ENCODE results near the gene CLCN7. TPM values are rescaled to one million over a fixed set of nuclear protein-coding genes. Genes with fewer than 3 reads are reported as not detected.

The CLCN7 gene
- total and polyA plus RNA-seq, 4 donors, result 43.8 to 75.6 (median 58.1) TPM

GRCh38 chr16:1466054-1466453 is 8.8 kb downstream of the CLCN7 start:
- no peaks in the 10 kb centered on the region for H3K9me3 ChIP-seq (ENCODE audit: control insufficient read depth, insufficient read depth, low read length)
- H3K4me3 ChIP-seq (ENCODE audit: low read depth, low read length), result no peak overlapping the region
- DNase-seq (ENCODE audit: low read depth in 4 of 6, low spot score in 6 of 6), result no peak
- H3K36me3 ChIP-seq (ENCODE audit: control insufficient read depth, insufficient read depth, low read length), result peaks cover 61% of the 10 kb centered on the region
- no peak overlapping the region for H3K27ac ChIP-seq (ENCODE audit: low read depth, low read length)
- no peaks in the 10 kb centered on the region for H3K27me3 ChIP-seq (ENCODE audit: control insufficient read depth, insufficient read depth, low read length)
- H3K4me1 ChIP-seq (ENCODE audit: control insufficient read depth, insufficient read depth, low read length), result peaks cover 10% of the 10 kb centered on the region
- 88% methylated on average over 22 of the region's 24 CpGs for WGBS (ENCODE audit: insufficient coverage)

GRCh38 chr16:1465567-1465915 is 9.3 kb downstream of the CLCN7 start:
- DNase-seq (ENCODE audit: low read depth in 4 of 6, low spot score in 6 of 6), result no peak
- Histone ChIP-seq H3K4me1 (ENCODE audit: control insufficient read depth, insufficient read depth, low read length) (peaks cover 7% of the 10 kb centered on the region), H3K4me3 (ENCODE audit: low read depth, low read length) (no peak overlapping the region), H3K27ac (ENCODE audit: low read depth, low read length) (no peak overlapping the region), H3K36me3 (ENCODE audit: control insufficient read depth, insufficient read depth, low read length) (peaks cover 61% of the 10 kb centered on the region), H3K27me3 (ENCODE audit: control insufficient read depth, insufficient read depth, low read length) (no peaks in the 10 kb centered on the region), H3K9me3 (ENCODE audit: control insufficient read depth, insufficient read depth, low read length) (no peaks in the 10 kb centered on the region)
- WGBS (ENCODE audit: insufficient coverage), result 92% methylated on average over 13 of the region's 13 CpGs

- Histone ChIP-seq H3K27ac (ENCODE audit: low read depth, low read length) (no peak overlapping the region), H3K36me3 (ENCODE audit: control insufficient read depth, insufficient read depth, low read length) (peaks cover 64% of the 10 kb centered on the region), H3K9me3 (ENCODE audit: control insufficient read depth, insufficient read depth, low read length) (no peaks in the 10 kb centered on the region), H3K4me1 (ENCODE audit: control insufficient read depth, insufficient read depth, low read length) (peaks cover 7% of the 10 kb centered on the region), H3K27me3 (ENCODE audit: control insufficient read depth, insufficient read depth, low read length) (no peaks in the 10 kb centered on the region), H3K4me3 (ENCODE audit: low read depth, low read length) (no peak overlapping the region)
- no peak for DNase-seq (ENCODE audit: low read depth in 4 of 6, low spot score in 6 of 6)
- 92% methylated on average over 32 of the region's 33 CpGs for WGBS (ENCODE audit: insufficient coverage)
Measured at GRCh38 chr16:1464894-1465566, 9.8 kb downstream of the CLCN7 start.

- H3K4me1 ChIP-seq (ENCODE audit: control insufficient read depth, insufficient read depth, low read length), result peaks cover 7% of the 10 kb centered on the region
- H3K36me3 ChIP-seq (ENCODE audit: control insufficient read depth, insufficient read depth, low read length), result peaks cover 67% of the 10 kb centered on the region
- 93% methylated on average over 39 of the region's 41 CpGs for WGBS (ENCODE audit: insufficient coverage)
- no peaks in the 10 kb centered on the region for H3K9me3 ChIP-seq (ENCODE audit: control insufficient read depth, insufficient read depth, low read length)
- H3K27me3 ChIP-seq (ENCODE audit: control insufficient read depth, insufficient read depth, low read length), result no peaks in the 10 kb centered on the region
- no peak for DNase-seq (ENCODE audit: low read depth in 4 of 6, low spot score in 6 of 6)
- no peak overlapping the region for H3K4me3 ChIP-seq (ENCODE audit: low read depth, low read length)
- H3K27ac ChIP-seq (ENCODE audit: low read depth, low read length), result no peak overlapping the region
Measured at GRCh38 chr16:1464196-1464893, 10.5 kb downstream of the CLCN7 start.

GRCh38 chr16:1461146-1461545 is 13.7 kb downstream of the CLCN7 start:
- DNase-seq (ENCODE audit: low read depth in 4 of 6, low spot score in 6 of 6), result no peak
- Histone ChIP-seq H3K9me3 (ENCODE audit: control insufficient read depth, insufficient read depth, low read length) (no peaks in the 10 kb centered on the region), H3K36me3 (ENCODE audit: control insufficient read depth, insufficient read depth, low read length) (peaks cover 82% of the 10 kb centered on the region), H3K4me3 (ENCODE audit: low read depth, low read length) (no peak overlapping the region), H3K27ac (ENCODE audit: low read depth, low read length) (no peak overlapping the region), H3K27me3 (ENCODE audit: control insufficient read depth, insufficient read depth, low read length) (no peaks in the 10 kb centered on the region), H3K4me1 (ENCODE audit: control insufficient read depth, insufficient read depth, low read length) (no peaks in the 10 kb centered on the region)
- 86% methylated on average over 18 of the region's 24 CpGs for WGBS (ENCODE audit: insufficient coverage)

GRCh38 chr16:1460602-1461138 is 14.2 kb downstream of the CLCN7 start:
- 93% methylated on average over 30 of the region's 30 CpGs for WGBS (ENCODE audit: insufficient coverage)
- no peak overlapping the region for H3K27ac ChIP-seq (ENCODE audit: low read depth, low read length)
- H3K4me3 ChIP-seq (ENCODE audit: low read depth, low read length), result no peak overlapping the region
- H3K4me1 ChIP-seq (ENCODE audit: control insufficient read depth, insufficient read depth, low read length), result no peaks in the 10 kb centered on the region
- no peaks in the 10 kb centered on the region for H3K27me3 ChIP-seq (ENCODE audit: control insufficient read depth, insufficient read depth, low read length)
- H3K36me3 ChIP-seq (ENCODE audit: control insufficient read depth, insufficient read depth, low read length), result peaks cover 82% of the 10 kb centered on the region
- no peaks in the 10 kb centered on the region for H3K9me3 ChIP-seq (ENCODE audit: control insufficient read depth, insufficient read depth, low read length)
- DNase-seq (ENCODE audit: low read depth in 4 of 6, low spot score in 6 of 6), result no peak

- Histone ChIP-seq H3K27me3 (ENCODE audit: control insufficient read depth, insufficient read depth, low read length) (no peaks in the 10 kb centered on the region), H3K36me3 (ENCODE audit: control insufficient read depth, insufficient read depth, low read length) (peaks cover 82% of the 10 kb centered on the region), H3K9me3 (ENCODE audit: control insufficient read depth, insufficient read depth, low read length) (no peaks in the 10 kb centered on the region), H3K27ac (ENCODE audit: low read depth, low read length) (no peak overlapping the region), H3K4me1 (ENCODE audit: control insufficient read depth, insufficient read depth, low read length) (no peaks in the 10 kb centered on the region), H3K4me3 (ENCODE audit: low read depth, low read length) (no peak overlapping the region)
- WGBS (ENCODE audit: insufficient coverage), result 82% methylated on average over 7 of the region's 10 CpGs
- DNase-seq (ENCODE audit: low read depth in 4 of 6, low spot score in 6 of 6), result no peak
Measured at GRCh38 chr16:1459967-1460366, 14.9 kb downstream of the CLCN7 start.

- Histone ChIP-seq H3K27ac (ENCODE audit: low read depth, low read length) (no peak overlapping the region), H3K9me3 (ENCODE audit: control insufficient read depth, insufficient read depth, low read length) (no peaks in the 10 kb centered on the region), H3K36me3 (ENCODE audit: control insufficient read depth, insufficient read depth, low read length) (peaks cover 83% of the 10 kb centered on the region), H3K27me3 (ENCODE audit: control insufficient read depth, insufficient read depth, low read length) (no peaks in the 10 kb centered on the region), H3K4me1 (ENCODE audit: control insufficient read depth, insufficient read depth, low read length) (no peaks in the 10 kb centered on the region), H3K4me3 (ENCODE audit: low read depth, low read length) (no peak overlapping the region)
- 86% methylated on average over 14 of the region's 14 CpGs for WGBS (ENCODE audit: insufficient coverage)
- no peak for DNase-seq (ENCODE audit: low read depth in 4 of 6, low spot score in 6 of 6)
Measured at GRCh38 chr16:1458977-1459341, 15.9 kb downstream of the CLCN7 start.

- WGBS (ENCODE audit: insufficient coverage), result 94% methylated on average over 24 of the region's 26 CpGs
- no peaks in the 10 kb centered on the region for H3K9me3 ChIP-seq (ENCODE audit: control insufficient read depth, insufficient read depth, low read length)
- DNase-seq (ENCODE audit: low read depth in 4 of 6, low spot score in 6 of 6), result no peak
- no peak overlapping the region for H3K4me3 ChIP-seq (ENCODE audit: low read depth, low read length)
- no peaks in the 10 kb centered on the region for H3K4me1 ChIP-seq (ENCODE audit: control insufficient read depth, insufficient read depth, low read length)
- peaks cover 88% of the 10 kb centered on the region for H3K36me3 ChIP-seq (ENCODE audit: control insufficient read depth, insufficient read depth, low read length)
- no peaks in the 10 kb centered on the region for H3K27me3 ChIP-seq (ENCODE audit: control insufficient read depth, insufficient read depth, low read length)
- no peak overlapping the region for H3K27ac ChIP-seq (ENCODE audit: low read depth, low read length)
Measured at GRCh38 chr16:1458336-1458976, 16.4 kb downstream of the CLCN7 start.

Measured in spinal cord (tissue), 10 donors.